Glomerular visceral epithelial cell (primary cell): ENCODE results near the gene SETD1A.
"Not testable (repeated sequence)": the region's sequence is repeated elsewhere in the genome, so short reads cannot be mapped to it uniquely, and the experiment has no call there.

Experiments used
- DNase-seq: peaks from one replicate; pipeline ENCODE4 v3.0.0-alpha.2; 2016; ENCODE audit errors: extremely low spot score

SETD1A gene

DNA sequence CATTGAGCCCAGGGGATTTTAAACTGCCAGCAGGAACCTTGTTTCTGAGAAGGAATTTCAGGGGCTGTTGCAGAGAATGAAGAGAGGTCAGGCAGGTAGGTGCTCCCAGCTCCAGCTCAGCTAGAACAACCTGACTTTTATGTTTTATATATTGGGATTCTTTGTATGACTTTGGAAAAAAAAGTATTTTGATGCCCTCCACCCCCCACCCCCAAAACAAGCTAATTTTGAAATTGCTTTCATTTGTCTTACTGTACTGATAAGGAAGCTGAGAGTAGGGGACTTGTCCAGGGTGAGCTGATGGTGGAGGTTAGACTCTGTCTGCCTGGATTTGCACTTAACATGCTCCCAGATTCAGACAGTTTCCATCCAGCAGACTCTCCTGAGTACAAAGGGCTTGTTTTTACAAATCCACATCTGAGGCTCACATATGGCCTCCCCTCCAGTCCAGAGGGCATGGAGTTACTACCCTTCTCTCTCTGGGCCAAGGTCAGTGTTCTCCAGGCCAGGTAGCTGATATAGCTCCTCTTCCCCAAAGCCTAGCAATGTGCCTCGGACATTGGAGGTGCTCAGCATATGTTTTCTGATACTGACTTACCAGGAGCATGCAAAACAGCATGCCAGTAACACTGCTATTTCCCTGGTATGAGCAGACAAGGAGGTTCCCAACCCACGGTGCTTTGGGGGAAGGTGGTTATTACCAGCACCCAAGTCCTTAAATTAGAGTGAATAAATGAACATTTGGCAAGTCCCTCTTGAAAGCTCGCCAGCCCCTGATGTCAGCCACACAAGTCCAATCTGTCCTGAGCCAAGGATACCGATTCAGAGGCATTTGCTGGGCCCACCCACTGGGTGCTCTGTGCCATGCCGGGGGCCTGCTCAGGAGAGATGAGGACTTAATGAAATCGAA, 41.6 kb downstream of the SETD1A start:
- no peak for DNase-seq

DNA sequence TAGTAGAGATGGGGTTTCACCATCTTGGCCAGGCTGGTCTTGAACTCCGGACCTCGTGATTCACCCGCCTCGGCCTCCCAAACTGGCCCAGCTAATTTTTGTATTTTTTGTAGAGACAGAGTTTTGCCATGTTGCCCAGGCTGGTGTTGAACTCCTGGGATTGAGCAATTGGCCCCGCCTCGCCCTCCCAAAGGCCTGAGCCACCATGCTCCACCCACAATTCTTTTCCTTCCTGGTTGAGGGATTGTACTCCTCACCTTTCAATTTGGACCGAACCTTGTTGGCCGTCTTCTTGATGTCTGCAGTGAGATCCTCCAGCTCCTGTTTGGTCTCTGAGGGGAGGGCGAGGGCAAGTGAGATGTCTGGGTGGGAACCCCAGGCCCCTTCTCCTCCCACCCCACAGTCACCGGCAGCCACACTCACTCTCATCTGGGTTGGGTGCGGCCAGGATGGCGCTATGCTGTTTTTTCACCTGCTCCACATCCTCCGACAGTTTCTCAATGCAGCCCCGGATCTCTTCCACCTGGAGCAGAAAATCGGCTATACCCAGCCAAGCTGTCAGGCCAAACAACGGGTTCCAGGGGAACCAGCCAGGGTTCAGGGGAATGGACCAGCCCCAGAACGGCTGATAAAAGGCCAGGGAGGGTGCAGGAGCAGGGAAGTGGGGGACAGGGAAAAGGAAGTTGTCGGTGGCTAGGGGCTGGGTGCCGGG, 43.3 kb downstream of the SETD1A start:
- no peak for DNase-seq

DNA sequence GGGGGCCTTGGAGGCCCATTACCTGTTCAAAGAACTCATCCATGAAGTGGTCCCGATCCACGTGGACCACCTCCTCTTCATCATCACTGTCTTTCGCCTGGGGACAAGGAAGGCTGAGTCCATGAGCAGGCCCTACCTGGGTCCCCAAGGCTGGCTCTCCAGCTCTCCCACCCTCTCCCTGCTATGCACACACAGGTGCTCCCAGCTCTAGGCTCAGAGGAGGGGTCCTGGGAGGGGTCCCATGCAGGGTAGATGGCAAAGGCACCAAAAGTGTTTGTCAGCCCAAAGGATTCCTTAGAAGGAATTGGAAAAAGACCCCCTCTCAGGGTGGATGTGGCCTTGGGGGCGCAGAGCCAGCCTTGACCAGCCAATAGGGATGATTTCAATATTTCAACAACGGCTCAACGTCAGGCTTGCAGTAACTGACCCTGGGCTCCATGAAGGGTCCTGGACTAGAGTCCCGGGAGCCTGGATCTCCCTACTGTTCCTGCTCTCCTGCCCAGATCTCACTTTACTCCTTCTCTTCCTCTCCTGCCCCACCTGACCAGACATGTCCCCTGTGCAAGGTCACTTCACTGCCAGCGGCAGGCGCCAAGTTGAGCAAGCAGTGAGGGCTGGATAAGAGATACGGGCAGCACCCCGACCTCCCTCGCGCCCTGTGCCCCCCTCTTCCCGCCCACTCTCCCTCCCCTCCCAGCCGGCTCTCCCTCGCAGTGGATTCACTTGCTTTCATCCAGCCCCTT, 44.1 kb downstream of the SETD1A start:
- no peak for DNase-seq

DNA sequence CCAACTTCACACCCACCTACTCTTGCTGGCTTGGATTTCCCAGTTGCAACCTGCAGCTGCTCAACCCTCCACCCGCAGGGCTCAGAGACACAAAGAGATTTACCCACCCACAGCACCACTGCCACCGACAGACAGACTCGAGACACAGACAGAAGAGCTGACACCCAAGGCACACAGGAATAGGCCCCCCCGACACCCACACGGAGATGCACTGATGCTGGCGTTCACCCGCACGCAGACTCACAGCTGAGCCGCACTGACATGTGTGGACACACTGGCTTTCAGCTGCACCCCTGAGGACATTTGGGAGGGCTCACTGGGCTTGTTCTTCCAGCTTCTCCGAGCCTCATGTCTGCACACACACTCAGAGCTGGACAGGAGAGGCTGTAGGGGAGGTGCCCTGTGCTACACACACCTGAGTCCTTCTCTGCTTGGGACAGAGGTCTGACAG, 44.7 kb downstream of the SETD1A start:
- no peak for DNase-seq

DNA sequence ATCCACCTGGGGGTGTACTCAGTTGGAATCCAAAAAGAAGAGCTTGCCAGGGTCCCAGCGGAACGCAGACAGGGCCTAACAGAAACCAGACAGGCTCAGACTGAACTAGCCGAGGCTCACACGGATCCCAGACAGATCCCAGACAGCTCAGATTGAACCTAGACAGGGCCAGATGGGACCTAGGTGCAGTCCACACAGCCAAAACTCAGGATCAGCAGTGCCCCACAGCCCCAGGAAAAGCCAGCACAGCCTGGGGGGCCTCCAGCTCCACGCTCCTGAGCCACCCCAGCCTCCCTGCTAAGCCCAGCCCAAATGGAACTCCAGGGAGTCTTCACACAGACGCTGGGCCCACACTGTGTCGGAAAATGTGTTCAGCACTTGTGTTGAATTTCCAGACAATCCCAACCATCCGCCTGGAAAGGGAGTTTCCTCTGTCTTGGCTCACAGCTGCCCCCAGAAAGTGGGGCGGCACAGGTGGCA, 45.3 kb downstream of the SETD1A start:
- no peak for DNase-seq

DNA sequence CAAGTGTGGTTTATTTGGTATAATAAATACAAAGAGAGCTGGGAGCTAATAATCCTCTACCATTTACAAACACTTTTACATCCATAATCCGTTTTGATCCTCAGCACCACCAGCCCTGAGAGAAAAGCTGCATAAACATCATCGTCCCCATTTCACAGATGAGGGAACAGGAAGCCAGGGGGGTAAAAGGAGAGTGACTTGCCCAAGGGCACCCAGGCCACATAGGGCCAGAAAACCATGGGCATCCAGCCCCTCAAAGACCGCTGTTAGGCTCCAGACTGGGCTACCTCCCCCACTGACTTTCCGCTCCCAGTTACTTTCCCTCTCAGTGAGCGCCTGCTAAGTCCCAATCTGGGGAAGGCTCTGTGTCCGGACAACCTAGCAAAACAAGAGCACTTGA, 46.2 kb downstream of the SETD1A start:
- no peak for DNase-seq

DNA sequence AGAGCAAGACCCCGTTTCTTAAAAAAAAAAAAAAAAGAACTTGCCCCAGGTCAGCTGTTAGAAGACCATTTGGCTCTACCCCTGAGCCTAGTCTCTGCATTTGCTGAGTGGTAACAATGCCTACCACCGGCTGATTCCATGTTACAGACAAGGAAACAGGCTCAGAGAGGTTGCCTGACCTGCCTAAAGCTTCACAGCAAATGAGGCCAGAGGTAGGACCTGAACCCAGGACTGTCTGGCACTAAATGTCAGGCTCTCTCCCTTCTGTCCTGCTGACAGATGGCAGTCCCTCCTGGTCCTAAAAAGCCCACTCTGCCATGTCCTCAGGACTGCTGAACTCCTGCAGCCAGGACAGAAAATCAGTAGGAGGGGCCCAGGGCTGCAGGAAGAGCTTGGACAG, 47.1 kb downstream of the SETD1A start:
- no peak for DNase-seq

DNA sequence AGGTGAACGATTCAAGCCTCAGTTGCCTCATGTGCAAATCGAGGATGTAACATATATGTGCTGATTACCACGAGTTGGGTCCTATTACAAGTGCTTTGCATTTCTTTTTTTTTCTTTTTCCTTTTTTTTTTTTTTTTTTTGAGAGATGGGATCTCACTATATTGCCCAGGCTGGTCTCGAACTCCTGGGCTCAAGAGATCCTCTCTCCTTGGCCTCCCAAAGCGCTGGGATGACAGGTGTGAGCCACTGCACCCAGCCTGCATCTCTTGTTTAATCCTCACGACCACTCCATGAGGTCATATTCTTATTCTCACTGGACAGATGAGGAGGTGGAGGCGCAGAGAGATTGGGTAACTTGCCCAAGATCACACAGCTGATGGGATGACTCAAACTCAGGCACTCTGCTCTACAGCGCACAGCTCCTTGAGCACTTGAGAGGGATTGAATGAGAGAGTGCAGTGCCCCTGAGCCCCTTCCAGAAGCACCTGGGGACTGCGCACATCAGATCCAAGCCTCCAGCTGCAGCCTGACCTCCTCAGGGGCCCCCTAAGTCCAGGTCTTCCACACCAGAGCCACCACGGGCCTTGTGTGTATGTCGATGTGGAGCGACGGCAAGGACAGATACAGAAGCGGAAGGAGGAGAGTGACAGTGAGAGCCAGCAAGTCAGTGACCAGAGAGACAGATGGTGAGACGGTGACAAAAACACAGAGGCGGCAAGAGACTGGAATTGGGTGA, 48.0 kb downstream of the SETD1A start:
- no peak for DNase-seq

DNA sequence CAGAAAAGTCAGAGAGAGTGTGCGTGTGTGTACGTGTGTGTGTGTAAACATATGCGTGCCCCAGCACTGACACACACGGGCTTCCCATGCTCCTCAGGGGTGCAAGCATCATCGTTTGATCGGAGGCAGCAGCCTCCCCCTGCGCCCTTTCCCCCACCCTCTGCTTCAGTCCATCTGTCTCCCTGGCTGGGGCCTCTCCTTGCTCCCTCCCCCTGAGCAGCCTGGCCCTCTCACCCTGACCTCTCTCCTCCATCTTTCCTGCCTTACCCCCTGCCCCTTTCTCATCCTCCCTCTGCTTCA, 48.5 kb downstream of the SETD1A start:
- DNase-seq = no peak

DNA sequence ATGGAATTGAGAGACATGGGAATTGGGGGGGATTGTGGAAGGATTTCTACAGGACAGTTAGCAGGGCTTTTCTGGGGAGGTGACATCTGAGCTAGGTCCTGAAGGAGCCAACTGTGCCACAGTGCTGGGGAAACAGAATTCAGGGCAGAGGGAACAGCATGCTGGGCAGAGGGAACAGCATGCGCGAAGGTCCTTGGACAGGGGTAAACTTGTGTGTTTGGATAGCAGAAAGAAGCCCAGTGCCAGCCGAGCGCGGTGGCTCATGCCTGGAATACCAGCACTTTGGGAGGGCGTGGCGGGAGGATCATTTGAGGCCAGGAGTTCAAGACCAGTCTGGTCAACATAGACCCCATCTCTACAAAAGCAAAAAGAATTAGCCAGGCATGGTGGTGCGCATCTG, 49.0 kb downstream of the SETD1A start:
- DNase-seq = no peak

DNA sequence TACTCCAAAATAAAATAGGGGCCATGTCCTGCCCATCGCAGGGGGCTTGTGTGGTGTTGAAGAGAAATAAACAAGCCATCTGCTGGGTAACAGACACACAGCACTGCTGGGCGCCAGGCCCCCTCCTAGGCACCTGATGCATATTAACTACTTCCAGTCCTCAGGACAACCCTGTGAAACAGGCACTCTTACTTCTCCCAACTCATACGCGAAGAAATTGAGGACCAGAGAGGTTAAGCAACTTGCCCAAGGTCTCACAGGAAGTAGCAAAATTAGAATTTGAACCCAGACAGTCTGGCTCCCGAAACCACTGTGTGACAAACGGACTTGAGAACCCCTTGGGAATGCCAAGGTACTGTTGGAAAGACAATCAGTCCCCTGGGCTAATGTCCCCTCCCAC, 50.1 kb downstream of the SETD1A start:
- no peak for DNase-seq

DNA sequence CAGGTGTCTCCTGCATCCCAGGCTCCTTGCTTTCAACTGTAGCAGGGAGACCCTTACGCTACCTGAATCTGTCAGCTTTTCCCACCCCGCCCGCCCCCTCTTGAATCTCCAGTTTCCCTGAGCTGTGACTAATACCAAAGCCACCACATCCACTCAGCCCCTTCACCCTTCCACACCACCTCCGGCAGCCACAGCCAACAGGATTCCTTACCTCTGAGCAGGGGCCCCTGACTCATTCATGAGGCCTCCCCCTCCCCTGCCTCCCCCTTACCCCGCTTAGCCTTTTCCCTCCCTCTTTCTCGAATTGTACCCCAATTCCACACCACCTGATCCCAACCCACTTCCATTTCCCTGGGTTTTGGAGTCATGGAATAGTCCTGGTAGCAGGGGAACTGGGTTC, 50.6 kb downstream of the SETD1A start:
- peak; percentile 65 for DNase-seq

DNA sequence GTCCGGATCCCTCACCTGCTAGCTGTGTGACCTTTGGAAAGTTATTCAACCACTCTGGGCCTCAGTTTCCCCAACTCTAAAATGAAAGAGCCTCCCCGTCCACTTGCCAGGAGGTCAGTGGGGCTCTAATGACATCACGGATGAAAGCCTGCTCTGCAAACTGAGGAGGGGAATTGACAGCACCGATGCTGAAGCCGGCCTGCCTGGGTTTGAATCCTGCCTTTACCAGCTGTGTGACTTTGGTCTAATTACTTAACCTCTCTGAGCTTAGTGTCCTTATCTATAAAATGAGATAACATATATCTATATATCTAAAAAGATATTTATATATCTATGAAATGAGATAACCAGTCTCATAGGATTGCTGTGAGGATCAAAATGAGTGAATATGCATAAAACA, 51.0 kb downstream of the SETD1A start:
- DNase-seq = no peak

DNA sequence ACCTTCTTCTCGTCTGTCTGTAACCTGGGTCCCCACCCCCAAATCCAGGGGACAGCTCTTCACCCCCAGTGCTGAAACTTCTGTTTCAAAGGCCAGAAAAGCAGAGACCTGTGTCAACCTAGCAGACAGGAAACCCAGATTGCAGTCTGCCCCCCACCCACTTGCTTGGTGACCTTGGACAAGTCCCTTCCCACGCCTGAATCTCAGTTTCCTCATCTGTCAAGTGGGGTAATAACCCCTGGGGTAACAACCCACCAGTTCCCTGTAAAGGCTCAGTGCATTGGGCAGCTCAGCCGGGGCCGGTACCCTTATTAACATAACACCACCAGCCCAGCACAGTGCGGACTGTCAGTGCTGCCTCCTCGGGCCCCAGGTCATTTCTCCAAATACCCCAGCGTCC, 51.6 kb downstream of the SETD1A start:
- DNase-seq = no peak

DNA sequence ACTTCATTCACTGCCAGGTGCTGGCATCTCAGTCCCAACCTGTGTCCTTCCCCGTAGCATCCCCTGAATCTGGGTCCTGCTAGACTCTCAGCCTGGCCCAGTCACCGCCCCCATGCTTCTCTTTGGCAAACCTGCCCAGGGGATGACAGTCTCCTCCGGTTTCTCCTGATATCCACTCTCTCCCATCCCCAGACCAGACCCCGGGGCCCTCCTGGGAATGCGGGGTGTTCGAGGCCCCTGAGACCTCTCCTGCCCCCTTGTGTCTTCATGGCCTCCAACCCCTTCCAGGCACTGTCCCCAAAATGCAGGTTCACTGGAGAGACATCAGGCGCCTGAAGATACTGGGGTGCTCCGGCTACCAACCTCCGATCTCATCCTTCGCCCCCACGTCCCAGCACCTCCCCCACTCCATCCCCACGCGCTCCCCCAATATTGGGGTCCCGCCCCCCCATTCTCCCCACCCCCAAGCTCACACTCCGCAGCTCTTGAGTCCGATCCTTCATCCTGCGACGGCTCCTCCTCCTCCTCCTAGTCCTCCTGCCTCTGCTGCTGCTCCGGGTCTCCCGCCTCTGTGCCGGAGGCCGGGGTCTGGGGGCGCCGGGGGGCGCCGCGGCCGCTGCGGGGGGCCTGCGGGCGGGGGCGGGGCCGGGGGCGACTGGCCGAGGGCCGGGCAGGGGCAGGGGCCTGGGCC, 52.5 kb downstream of the SETD1A start:
- DNase-seq = no peak

DNA sequence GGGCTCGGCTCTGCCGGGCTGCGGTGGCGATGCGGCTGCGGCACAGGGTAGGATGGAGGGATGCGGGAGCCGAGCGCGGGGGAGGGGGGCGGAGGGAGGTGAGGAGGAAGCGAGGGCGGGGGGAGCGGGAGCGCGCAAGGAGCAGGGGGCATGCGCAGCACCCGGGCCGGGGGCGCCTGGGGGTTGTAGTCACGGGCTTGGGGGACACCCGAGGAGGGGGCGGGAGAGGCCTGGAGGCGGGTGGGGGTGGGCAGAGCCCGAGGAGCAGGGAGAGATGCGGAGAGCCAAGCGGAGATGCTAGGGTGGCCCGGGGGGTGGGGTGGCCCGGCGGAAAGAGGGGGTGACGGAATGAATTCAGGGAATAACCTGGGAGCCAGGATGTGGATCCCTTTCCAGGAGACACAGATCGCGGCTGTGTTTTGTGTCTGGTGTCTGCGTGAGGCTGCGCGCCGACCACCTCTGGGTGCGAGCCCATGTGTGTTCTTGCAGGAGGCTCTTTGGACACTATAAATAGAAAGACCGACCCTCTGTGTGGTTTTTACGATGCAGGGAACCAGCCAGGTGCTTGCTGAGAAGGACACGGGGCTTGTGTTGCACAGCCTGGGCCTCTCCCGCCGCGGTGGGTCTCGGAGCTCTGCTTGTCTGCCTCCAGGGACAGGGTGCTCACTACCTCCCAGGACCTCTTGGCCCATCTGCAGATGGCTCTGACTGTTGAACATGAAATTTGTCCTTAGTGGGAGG, 53.2 kb downstream of the SETD1A start, which contains the start of gene STX1B:
TSS of gene STX1B (minus strand) at position 54 of the 741 bp plus-strand sequence. CDS start 242 bp downstream, outside the sequence.
- no peak for DNase-seq

DNA sequence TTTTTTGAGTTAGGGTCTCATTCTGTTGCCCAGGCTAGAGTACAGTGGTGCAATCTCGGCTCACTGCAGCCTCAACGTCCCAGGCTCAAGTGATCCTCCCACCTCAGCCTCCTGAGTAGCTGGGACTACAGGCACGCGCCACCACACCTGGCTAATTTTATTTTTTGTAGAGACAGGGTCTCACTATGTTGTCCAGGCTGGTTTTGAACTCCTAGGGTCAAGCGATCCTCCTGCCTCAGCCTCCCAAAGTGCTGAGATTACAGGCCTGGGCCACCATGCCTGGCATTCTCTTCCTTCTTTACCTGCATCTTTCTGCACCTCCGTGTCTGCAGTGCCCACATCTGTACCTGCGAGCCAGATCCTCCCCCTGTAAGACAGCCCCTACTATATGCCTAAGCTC, 54.3 kb downstream of the SETD1A start:
- not testable (repeated sequence) for DNase-seq

DNA sequence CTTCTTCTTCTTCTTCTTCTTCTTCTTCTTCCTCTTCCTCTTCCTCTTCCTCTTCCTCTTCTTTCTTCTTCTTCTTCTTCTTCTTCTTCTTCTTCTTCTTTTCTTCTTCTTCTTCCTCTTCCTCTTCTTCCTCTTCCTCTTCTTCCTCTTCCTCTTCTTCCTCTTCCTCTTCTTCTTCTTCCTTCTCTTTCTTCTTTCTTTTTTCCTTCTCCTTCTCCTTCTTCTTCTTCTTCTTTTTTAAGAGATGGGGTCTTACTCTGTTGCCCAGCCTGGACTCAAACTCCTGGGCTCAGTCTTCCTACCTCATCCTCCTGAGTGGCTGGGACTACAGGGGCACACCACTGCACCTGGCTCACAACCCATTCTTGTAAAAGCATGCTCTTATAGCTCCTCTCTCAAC, 55.7 kb downstream of the SETD1A start:
- DNase-seq = not testable (repeated sequence)

DNA sequence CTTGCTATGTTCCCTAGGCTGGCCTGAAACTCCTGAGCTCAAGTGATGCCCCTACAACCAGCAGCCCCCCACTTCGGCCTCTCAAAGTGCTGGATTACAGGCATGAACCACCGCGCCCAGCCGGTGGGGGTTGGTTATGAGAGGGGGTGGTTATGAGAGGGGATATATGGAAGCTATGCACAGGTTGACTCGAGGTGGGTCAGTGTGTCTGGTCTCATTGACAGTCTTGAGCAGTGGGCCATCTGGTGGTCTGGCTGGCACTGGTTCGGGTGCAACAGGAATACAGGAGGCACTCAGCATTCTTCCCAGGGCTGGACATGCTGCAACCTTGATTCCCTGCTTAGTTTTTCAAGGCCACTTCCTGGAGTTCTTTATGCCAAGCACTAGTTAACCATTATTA, 58.5 kb downstream of the SETD1A start:
- DNase-seq = peak; percentile 30

DNA sequence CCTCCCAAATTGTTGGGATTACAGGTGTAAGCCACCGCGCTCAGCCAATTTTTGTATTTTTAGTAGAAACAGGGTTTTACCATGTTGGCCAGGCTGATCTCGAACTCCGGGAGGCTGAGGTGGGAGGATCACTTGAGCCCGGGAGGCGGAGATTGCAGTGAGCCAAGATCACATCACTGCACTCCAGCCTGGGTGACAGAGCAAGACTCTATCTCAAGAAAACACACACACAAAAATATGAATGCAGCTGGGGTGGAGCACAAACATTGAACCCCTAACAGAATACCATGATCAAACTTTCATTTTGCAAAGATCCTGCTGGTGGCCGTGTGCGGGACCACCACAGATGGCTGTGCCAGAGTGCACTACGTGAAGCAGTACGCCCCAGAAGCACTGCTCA, 60.2 kb downstream of the SETD1A start:
- not testable (repeated sequence) for DNase-seq
